Measurements from ENCODE around the gene C20orf202.

GRCh38 chr20:1242099-1242498 lies 38.8 kb downstream of the C20orf202 start:
- TF ChIP-seq, protein P1, sequence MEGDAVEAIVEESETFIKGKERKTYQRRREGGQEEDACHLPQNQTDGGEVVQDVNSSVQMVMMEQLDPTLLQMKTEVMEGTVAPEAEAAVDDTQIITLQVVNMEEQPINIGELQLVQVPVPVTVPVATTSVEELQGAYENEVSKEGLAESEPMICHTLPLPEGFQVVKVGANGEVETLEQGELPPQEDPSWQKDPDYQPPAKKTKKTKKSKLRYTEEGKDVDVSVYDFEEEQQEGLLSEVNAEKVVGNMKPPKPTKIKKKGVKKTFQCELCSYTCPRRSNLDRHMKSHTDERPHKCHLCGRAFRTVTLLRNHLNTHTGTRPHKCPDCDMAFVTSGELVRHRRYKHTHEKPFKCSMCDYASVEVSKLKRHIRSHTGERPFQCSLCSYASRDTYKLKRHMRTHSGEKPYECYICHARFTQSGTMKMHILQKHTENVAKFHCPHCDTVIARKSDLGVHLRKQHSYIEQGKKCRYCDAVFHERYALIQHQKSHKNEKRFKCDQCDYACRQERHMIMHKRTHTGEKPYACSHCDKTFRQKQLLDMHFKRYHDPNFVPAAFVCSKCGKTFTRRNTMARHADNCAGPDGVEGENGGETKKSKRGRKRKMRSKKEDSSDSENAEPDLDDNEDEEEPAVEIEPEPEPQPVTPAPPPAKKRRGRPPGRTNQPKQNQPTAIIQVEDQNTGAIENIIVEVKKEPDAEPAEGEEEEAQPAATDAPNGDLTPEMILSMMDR (IDR thresholded peaks at IDR 0.05), result no peak
- no peak for TF ChIP-seq POLR2A (IDR thresholded peaks at IDR 0.05)

Data from lower leg skin (tissue), 3 donors.